H1 (cell line): ENCODE results near the gene SVEP1. TPM values are rescaled to one million over a fixed set of nuclear protein-coding genes. Genes with fewer than 3 reads are reported as not detected.

ENCODE experiments used
- CTCF ChIA-PET: fragments of 300-600 bp; sonication (Branson Sonifier 250); formaldehyde crosslinking; loops from one replicate; lab custom pipeline; 2021; ENCODE audit not compliant: partially characterized antibody; lab: Charles Lee
- POLR2A ChIA-PET: fragments of 300-600 bp; sonication (Branson Sonifier 250); formaldehyde crosslinking; loops from one replicate; lab custom pipeline; 2021; ENCODE audit warnings: inconsistent platforms; ENCODE audit not compliant: partially characterized antibody; lab: Charles Lee
- DNase-seq, 2 experiments: peaks; one replicate each; pipeline versions ENCODE4 v3.0.0 to v3.0.0-alpha.2; 2010 to 2022; ENCODE audit warnings: low spot score in 2 of 2, low read depth in 1 of 2, mixed read lengths in 1 of 2
- FAIRE-seq: peaks from 2 replicates; lab custom pipeline; 2011; peaks lifted over from hg19 to GRCh38; lab: Jason Lieb, UNC
- H2AFZ ChIP-seq: 2 replicates; pipeline ENCODE4 v1.8.1; 2012; ENCODE audit warnings: low read length, inconsistent platforms
- H2AK5ac ChIP-seq: 2 replicates; pipeline ENCODE4 v1.6.1; 2013; ENCODE audit warnings: low read depth, low read length
- H2BK120ac ChIP-seq: replicated peaks from 2 replicates; pipeline ENCODE3; 2013; ENCODE audit warnings: low read depth, low read length, inconsistent platforms
- H2BK12ac ChIP-seq: 2 replicates; pipeline ENCODE4 v1.6.1; 2013; ENCODE audit warnings: low read depth, low read length
- H2BK15ac ChIP-seq: 2 replicates; pipeline ENCODE4 v1.6.1; 2013; ENCODE audit warnings: low read length
- H2BK20ac ChIP-seq: 2 replicates; pipeline ENCODE4 v1.6.1; 2013; ENCODE audit warnings: low read length
- H2BK5ac ChIP-seq: 2 replicates; pipeline ENCODE4 v1.6.1; 2013; ENCODE audit warnings: low read depth, low read length
- H3K14ac ChIP-seq: 2 replicates; pipeline ENCODE4 v1.6.1; 2013; ENCODE audit warnings: inconsistent platforms; ENCODE audit not compliant: insufficient read length
- H3K18ac ChIP-seq: 2 replicates; pipeline ENCODE4 v1.6.1; 2013; ENCODE audit warnings: low read length; ENCODE audit errors: extremely low read depth
- H3K23ac ChIP-seq: 2 replicates; pipeline ENCODE4 v1.6.1; 2013; ENCODE audit warnings: inconsistent platforms; ENCODE audit not compliant: insufficient read length
- H3K23me2 ChIP-seq: 2 replicates; pipeline ENCODE4 v1.6.1; 2013; ENCODE audit warnings: low read depth, low read length
- H3K27ac ChIP-seq: 2 replicates; pipeline ENCODE4 v1.6.1; 2011; ENCODE audit warnings: low read depth, low read length, inconsistent platforms
- H3K27me3 ChIP-seq, 4 experiments: replicated peaks in 1 of 4; 1 replicate in 1 of 4; 2 replicates in 3 of 4; pipeline versions ENCODE4 v1.6.1 to v1.8.1; 2011 to 2013; ENCODE audit warnings: low read length in 3 of 4, mild to moderate bottlenecking in 3 of 4, inconsistent platforms in 2 of 4, mixed read lengths in 2 of 4, moderate library complexity in 1 of 4; ENCODE audit not compliant: control insufficient read depth in 3 of 4, insufficient read depth in 3 of 4; ENCODE audit errors: extremely low read depth in 1 of 4
- H3K36me3 ChIP-seq, 4 experiments: 2 replicates each; pipeline versions ENCODE4 v1.6.1 to v1.8.1; 2011 to 2013; ENCODE audit warnings: mild to moderate bottlenecking in 4 of 4, low read length in 3 of 4, moderate library complexity in 2 of 4, control low read depth in 1 of 4, inconsistent platforms in 1 of 4; ENCODE audit not compliant: insufficient read depth in 4 of 4, control insufficient read depth in 2 of 4
- H3K4ac ChIP-seq: replicated peaks from 2 replicates; pipeline ENCODE3; 2013; ENCODE audit warnings: low read length, low read depth, mixed read lengths, inconsistent platforms; ENCODE audit not compliant: insufficient read length
- H3K4me1 ChIP-seq, 4 experiments: replicated peaks in 1 of 4; 1 replicate in 1 of 4; 2 replicates in 3 of 4; pipeline versions ENCODE4 v1.6.1 to v1.8.1; 2011 to 2013; ENCODE audit warnings: low read length in 3 of 4, inconsistent platforms in 2 of 4, mixed read lengths in 1 of 4; ENCODE audit not compliant: insufficient read depth in 4 of 4, control insufficient read depth in 3 of 4
- H3K4me2 ChIP-seq, 2 experiments: 2 replicates each; pipeline versions ENCODE4 v1.6.1 to v1.8.1; 2011 to 2013; ENCODE audit warnings: low read depth in 2 of 2, low read length in 2 of 2, control low read depth in 1 of 2, inconsistent platforms in 1 of 2, mild to moderate bottlenecking in 1 of 2; ENCODE audit not compliant: insufficient read depth in 1 of 2
- H3K4me3 ChIP-seq, 4 experiments: fragments of 200-600, 300-600 bp in 1 of 4; sonication (generic), shearing (Covaris generic), sonication (Bioruptor Twin) in 1 of 4; 2 replicates each; pipeline versions ENCODE4 v1.5.1 to v1.8.1; 2011 to 2016; ENCODE audit warnings: low read length in 4 of 4, low read depth in 3 of 4, control low read depth in 2 of 4, inconsistent platforms in 2 of 4, mild to moderate bottlenecking in 2 of 4, mixed read lengths in 1 of 4, moderate library complexity in 1 of 4; ENCODE audit not compliant: insufficient read depth in 2 of 4; ENCODE audit errors: extremely low read depth in 1 of 4
- H3K56ac ChIP-seq: replicated peaks from 2 replicates; pipeline ENCODE3; 2013; ENCODE audit warnings: low read depth, mild to moderate bottlenecking, mixed read lengths, low read length, inconsistent platforms; ENCODE audit not compliant: insufficient read length
- H3K79me1 ChIP-seq: 2 replicates; pipeline ENCODE4 v1.6.1; 2013; ENCODE audit warnings: low read depth, low read length, control low read depth
- H3K79me2 ChIP-seq, 2 experiments: 2 replicates each; pipeline versions ENCODE4 v1.6.1 to v1.8.1; 2012 to 2013; ENCODE audit warnings: low read length in 2 of 2, mild to moderate bottlenecking in 2 of 2, inconsistent platforms in 1 of 2; ENCODE audit not compliant: insufficient read depth in 2 of 2, control insufficient read depth in 1 of 2
- H3K9ac ChIP-seq, 4 experiments: replicated peaks in 1 of 4; 1 replicate in 1 of 4; 2 replicates in 3 of 4; pipeline versions ENCODE4 v1.6.1 to v1.8.1; 2011 to 2013; ENCODE audit warnings: low read depth in 3 of 4, low read length in 3 of 4, control low read depth in 2 of 4, mild to moderate bottlenecking in 2 of 4, moderate library complexity in 2 of 4, inconsistent platforms in 1 of 4; ENCODE audit errors: extremely low read depth in 1 of 4
- H3K9me3 ChIP-seq, 2 experiments: 2 replicates each; pipeline versions ENCODE4 v1.6.1 to v1.8.1; 2012 to 2013; ENCODE audit warnings: mild to moderate bottlenecking in 2 of 2, moderate library complexity in 2 of 2, control low read depth in 1 of 2, inconsistent platforms in 1 of 2, low read depth in 1 of 2, low read length in 1 of 2, mixed read lengths in 1 of 2; ENCODE audit not compliant: insufficient read depth in 2 of 2
- H4K20me1 ChIP-seq, 2 experiments: replicated peaks in 1 of 2; 2 replicates each; pipeline versions ENCODE3 to v1.8.1; 2011 to 2013; ENCODE audit warnings: inconsistent platforms in 2 of 2, low read length in 2 of 2, mild to moderate bottlenecking in 1 of 2; ENCODE audit not compliant: insufficient read depth in 2 of 2, control insufficient read depth in 1 of 2
- H4K5ac ChIP-seq: 2 replicates; pipeline ENCODE4 v1.6.1; 2013; ENCODE audit warnings: low read length, low read depth, mixed read lengths, inconsistent platforms; ENCODE audit not compliant: insufficient read length
- H4K8ac ChIP-seq: 2 replicates; pipeline ENCODE4 v1.8.0; 2013; ENCODE audit warnings: mild to moderate bottlenecking, moderate library complexity, low read length, inconsistent platforms; ENCODE audit not compliant: insufficient read depth; ENCODE audit errors: extremely low read depth
- H4K91ac ChIP-seq: replicated peaks from 2 replicates; pipeline ENCODE3; 2013; ENCODE audit warnings: low read length, mixed read lengths, inconsistent platforms; ENCODE audit not compliant: insufficient read length
- BACH1 ChIP-seq: IDR thresholded peaks from 2 replicates; pipeline ENCODE4 v1.6.1; 2012; ENCODE audit warnings: low read length, improper control_type of control experiment
- CBX8 ChIP-seq: fragments of 300-800, 300-1000 bp; sonication (generic); IDR thresholded peaks from 2 replicates; pipeline ENCODE4 v1.7.1; 2016; ENCODE audit warnings: low read depth, low read length, borderline replicate concordance
- CTBP2 ChIP-seq: IDR thresholded peaks from 2 replicates; pipeline ENCODE4 v1.7.0; 2011; ENCODE audit warnings: borderline replicate concordance, mild to moderate bottlenecking, moderate library complexity, mixed read lengths, low read length; ENCODE audit not compliant: insufficient read depth, insufficient read length
- EP300 ChIP-seq, 2 experiments: IDR thresholded peaks; 1 replicate in 1 of 2; 2 replicates in 1 of 2; pipeline ENCODE4 v1.6.1; 2011 to 2012; ENCODE audit warnings: low read depth in 2 of 2, low read length in 2 of 2, mild to moderate bottlenecking in 2 of 2, borderline replicate concordance in 1 of 2, inconsistent platforms in 1 of 2, moderate library complexity in 1 of 2
- JUND ChIP-seq: IDR thresholded peaks from 2 replicates; pipeline ENCODE4 v1.6.1; 2011; ENCODE audit warnings: mild to moderate bottlenecking, improper control_type of control experiment, low read length
- POLR2AphosphoS5 ChIP-seq: IDR thresholded peaks from 2 replicates; pipeline ENCODE4 v1.6.1; 2011; ENCODE audit warnings: low read depth, low read length
- RXRA ChIP-seq: IDR thresholded peaks from 2 replicates; pipeline ENCODE4 v1.6.1; 2011; ENCODE audit warnings: low read depth, mild to moderate bottlenecking, low read length, moderate library complexity; ENCODE audit not compliant: insufficient read depth
- SIRT6 ChIP-seq: IDR thresholded peaks from one replicate; pipeline ENCODE4 v1.7.1; 2012; ENCODE audit warnings: low read length, inconsistent platforms
- SP2 ChIP-seq: IDR thresholded peaks from 2 replicates; pipeline ENCODE4 v1.6.1; 2012; ENCODE audit warnings: mild to moderate bottlenecking, low read length, inconsistent platforms
- SRF ChIP-seq: IDR thresholded peaks from 2 replicates; pipeline ENCODE4 v1.6.1; 2011; ENCODE audit warnings: mild to moderate bottlenecking, low read depth, low read length, moderate library complexity
- WGBS, 2 experiments: shearing (Covaris generic) in 1 of 2; methylation state at CpG; one replicate each; pipeline versions ENCODE4 v1.1.6 to v1.1.7; 2013 to 2015; ENCODE audit warnings: low lambda C conversion rate in 2 of 2, mixed read lengths in 2 of 2, inconsistent platforms in 1 of 2, low coverage in 1 of 2, missing lambda C conversion rate in 1 of 2; ENCODE audit not compliant: insufficient replicate concordance in 2 of 2, insufficient coverage in 1 of 2, insufficient read length in 1 of 2; ENCODE audit errors: extremely low coverage in 1 of 2, missing lambda C conversion rate in 1 of 2; 5-methylcytosine and 5-hydroxymethylcytosine counted together
- polyA plus RNA-seq, 7 experiments: library from polyadenylated mRNA; depleted of rRNA in 3 of 7; stranded (reverse) in 5 of 7; unstranded in 2 of 7; fragments of >200 nt in 5 of 7; fragments of 200-250 nt in 2 of 7; gene quantifications; 1 replicate in 5 of 7; 2 replicates in 1 of 7; 4 replicates in 1 of 7; pipeline versions ENCODE4 v1.2.1 to v1.2.3, GENCODE V29; 2011 to 2013; ENCODE audit warnings: missing spikeins in 2 of 7, mixed read lengths in 2 of 7
- total RNA-seq: library from RNA; stranded (reverse); fragmentation: NEBNext Ultra II Directional; extraction: Animal tissue kit (Norgen Biotek cat#: 25700); gene quantifications from 2 replicates; pipeline ENCODE4 v1.2.1, GENCODE V29; 2021
- TF ChIP-seq, protein P1 (sequence below): IDR thresholded peaks from 2 replicates; pipeline ENCODE4 v1.6.1; 2012; ENCODE audit warnings: low read length, inconsistent platforms

SVEP1 gene
- total and polyA plus RNA-seq, 2 of the 8 experiments (the other 6 are each of a cell fraction or from before 2014, with no cell fraction given) = 0.11 to 0.37 TPM

DNA sequence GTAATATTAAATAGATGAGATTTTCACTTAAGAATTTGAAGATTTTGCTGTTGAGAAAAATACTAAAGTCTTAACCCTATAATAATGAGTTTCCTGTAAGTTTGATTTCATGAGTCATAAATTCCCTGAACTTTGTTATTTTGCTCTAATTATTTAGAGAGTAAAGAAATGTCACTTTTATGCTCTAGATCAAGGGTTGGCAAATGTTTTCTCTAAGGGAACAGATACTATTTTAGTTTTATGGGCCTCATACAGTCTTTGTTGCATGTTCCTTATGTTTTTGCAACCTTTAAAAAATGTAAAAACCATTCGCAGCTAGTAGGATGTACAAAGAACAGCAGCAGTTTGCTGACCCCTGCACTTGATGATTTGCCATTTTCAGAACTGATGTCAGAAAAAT, 241.4 kb downstream of the SVEP1 start:
- Histone ChIP-seq H4K5ac (no peak overlapping the region), H2BK12ac (no peak overlapping the region), H3K23me2 (no peaks in the 10 kb centered on the region), H4K8ac (no peak overlapping the region), H2AFZ (no peak overlapping the region), H3K4me2 (no peak overlapping the region), H4K91ac (no peak overlapping the region), H3K14ac (no peak overlapping the region), H3K9me3 (no peaks in the 10 kb centered on the region), H3K4me1 (no peaks in the 10 kb centered on the region), H3K4ac (no peak overlapping the region), H2BK5ac (no peak overlapping the region), H3K79me1 (no peaks in the 10 kb centered on the region), H3K56ac (no peak overlapping the region), H3K79me2 (no peaks in the 10 kb centered on the region), H3K36me3 (no peaks in the 10 kb centered on the region), H3K27ac (no peak overlapping the region), H3K23ac (no peak overlapping the region), H3K18ac (no peak overlapping the region), H3K4me3 (no peak overlapping the region), H3K27me3 (no peaks in the 10 kb centered on the region), H4K20me1 (no peaks in the 10 kb centered on the region), H2AK5ac (no peak overlapping the region), H2BK120ac (no peak overlapping the region), H3K9ac (no peak overlapping the region), H2BK20ac (no peak overlapping the region), H2BK15ac (no peak overlapping the region)
- TF ChIP-seq SRF (no peak), CTBP2 (no peak), POLR2AphosphoS5 (no peak), SP2 (no peak), JUND (no peak), CBX8 (no peak), RXRA (no peak), BACH1 (no peak), EP300 (IDR thresholded peaks at IDR 0.05; ENCODE audit: borderline replicate concordance in 1 of 2, low read depth in 2 of 2, low read length in 2 of 2) (no peak), SIRT6 (no peak)
- TF ChIP-seq, protein P1, sequence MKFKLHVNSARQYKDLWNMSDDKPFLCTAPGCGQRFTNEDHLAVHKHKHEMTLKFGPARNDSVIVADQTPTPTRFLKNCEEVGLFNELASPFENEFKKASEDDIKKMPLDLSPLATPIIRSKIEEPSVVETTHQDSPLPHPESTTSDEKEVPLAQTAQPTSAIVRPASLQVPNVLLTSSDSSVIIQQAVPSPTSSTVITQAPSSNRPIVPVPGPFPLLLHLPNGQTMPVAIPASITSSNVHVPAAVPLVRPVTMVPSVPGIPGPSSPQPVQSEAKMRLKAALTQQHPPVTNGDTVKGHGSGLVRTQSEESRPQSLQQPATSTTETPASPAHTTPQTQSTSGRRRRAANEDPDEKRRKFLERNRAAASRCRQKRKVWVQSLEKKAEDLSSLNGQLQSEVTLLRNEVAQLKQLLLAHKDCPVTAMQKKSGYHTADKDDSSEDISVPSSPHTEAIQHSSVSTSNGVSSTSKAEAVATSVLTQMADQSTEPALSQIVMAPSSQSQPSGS = no peak
- ChIA-PET POLR2A (no interaction called here), CTCF (no interaction called here)
- DNase-seq = no peak
- no peak for FAIRE-seq
- 94% methylated on average over 1 of the region's 1 CpG; no CpG with 5 or more reads in 1 of the 2 experiments for WGBS, 2 experiments
